Neuronal stem cell (in vitro differentiated cells): ENCODE measurements around the gene SLA2.

Experiments
- DNase-seq: peaks from one replicate; pipeline ENCODE4 v3.0.0-alpha.2; 2013; ENCODE audit warnings: low spot score
- H2AFZ ChIP-seq: one replicate; pipeline ENCODE4 v1.6.1; 2013; ENCODE audit warnings: mild to moderate bottlenecking, low read length, inconsistent platforms
- H2AK5ac ChIP-seq: 2 replicates; pipeline ENCODE4 v1.6.1; 2013; ENCODE audit warnings: low read depth, mild to moderate bottlenecking, inconsistent platforms, low read length, moderate library complexity, mixed read lengths
- H2BK120ac ChIP-seq: 2 replicates; pipeline ENCODE4 v1.6.1; 2013; ENCODE audit warnings: low read depth, mild to moderate bottlenecking, inconsistent platforms, low read length, moderate library complexity, mixed read lengths
- H2BK12ac ChIP-seq: one replicate; pipeline ENCODE4 v1.6.1; 2013; ENCODE audit warnings: low read length, inconsistent platforms
- H2BK15ac ChIP-seq: 2 replicates; pipeline ENCODE4 v1.6.1; 2013; ENCODE audit warnings: mild to moderate bottlenecking, low read length, inconsistent platforms, mixed read lengths
- H2BK5ac ChIP-seq: one replicate; pipeline ENCODE4 v1.6.1; 2013; ENCODE audit warnings: inconsistent platforms, mild to moderate bottlenecking, low read length, moderate library complexity
- H3K14ac ChIP-seq: one replicate; pipeline ENCODE4 v1.6.1; 2013; ENCODE audit warnings: low read length, inconsistent platforms
- H3K18ac ChIP-seq: 2 replicates; pipeline ENCODE4 v1.6.1; 2013; ENCODE audit warnings: low read length, inconsistent platforms
- H3K23ac ChIP-seq: 2 replicates; pipeline ENCODE4 v1.6.1; 2013; ENCODE audit warnings: low read depth, mild to moderate bottlenecking, mixed read lengths, low read length, inconsistent platforms; ENCODE audit not compliant: poor library complexity
- H3K27ac ChIP-seq: replicated peaks from 3 replicates; pipeline ENCODE4 v1.5.1; 2013; ENCODE audit warnings: low read length, inconsistent platforms
- H3K27me3 ChIP-seq, 3 experiments: 2 replicates each; pipeline ENCODE4 v1.6.1; 2013; ENCODE audit warnings: low read length in 3 of 3, mild to moderate bottlenecking in 2 of 3, inconsistent platforms in 1 of 3, low read depth in 1 of 3, mixed read lengths in 1 of 3, moderate library complexity in 1 of 3; ENCODE audit not compliant: control insufficient read depth in 3 of 3, insufficient read depth in 3 of 3
- H3K36me3 ChIP-seq, 2 donors: replicated peaks in 1 of 2; 2 replicates each; pipeline ENCODE4 v1.6.1; 2013; ENCODE audit warnings: low read length in 2 of 2; ENCODE audit not compliant: control insufficient read depth in 2 of 2, insufficient read depth in 2 of 2
- H3K4ac ChIP-seq: 2 replicates; pipeline ENCODE4 v1.6.1; 2013; ENCODE audit warnings: inconsistent platforms, mild to moderate bottlenecking, low read length, moderate library complexity
- H3K4me1 ChIP-seq, 2 donors: 1 replicate in 1 of 2; 2 replicates in 1 of 2; pipeline ENCODE4 v1.6.1; 2013; ENCODE audit warnings: low read length in 2 of 2, low read depth in 1 of 2; ENCODE audit not compliant: control insufficient read depth in 2 of 2, insufficient read depth in 1 of 2
- H3K4me2 ChIP-seq: one replicate; pipeline ENCODE4 v1.6.1; 2013; ENCODE audit warnings: mild to moderate bottlenecking, low read length, inconsistent platforms; ENCODE audit not compliant: insufficient read depth, poor library complexity, severe bottlenecking
- H3K4me3 ChIP-seq, 2 donors: 2 replicates each; pipeline ENCODE4 v1.5.1; 2013; ENCODE audit warnings: low read length in 2 of 2, mild to moderate bottlenecking in 2 of 2, inconsistent platforms in 1 of 2, moderate library complexity in 1 of 2
- H3K79me1 ChIP-seq: one replicate; pipeline ENCODE4 v1.6.1; 2013; ENCODE audit warnings: low read depth, mild to moderate bottlenecking, inconsistent platforms, low read length, moderate library complexity
- H3K9ac ChIP-seq: one replicate; pipeline ENCODE4 v1.6.1; 2013; ENCODE audit warnings: mild to moderate bottlenecking, low read depth, low read length, inconsistent platforms; ENCODE audit not compliant: poor library complexity
- H3K9me3 ChIP-seq, 2 donors: replicated peaks in 1 of 2; 2 replicates each; pipeline versions ENCODE3 to v1.6.1; 2013; ENCODE audit warnings: low read length in 2 of 2, mild to moderate bottlenecking in 2 of 2, inconsistent platforms in 1 of 2, low read depth in 1 of 2, mixed read lengths in 1 of 2, moderate library complexity in 1 of 2; ENCODE audit not compliant: control insufficient read depth in 2 of 2, insufficient read depth in 1 of 2
- H4K8ac ChIP-seq: one replicate; pipeline ENCODE4 v1.6.1; 2013; ENCODE audit warnings: low read depth, mild to moderate bottlenecking, inconsistent platforms, low read length, moderate library complexity
- H4K91ac ChIP-seq: one replicate; pipeline ENCODE4 v1.6.1; 2013; ENCODE audit warnings: low read length, low read depth, mild to moderate bottlenecking, inconsistent platforms; ENCODE audit not compliant: poor library complexity
- WGBS, 2 donors: extraction: QIAGEN DNeasy Blood & Tissue Kit; methylation state at CpG; one replicate each; pipeline ENCODE4 v1.1.7; 2013; ENCODE audit warnings: missing lambda C conversion rate in 2 of 2, mixed read lengths in 1 of 2; ENCODE audit not compliant: insufficient read length in 2 of 2, insufficient replicate concordance in 1 of 2; ENCODE audit errors: extremely low coverage in 2 of 2; 5-methylcytosine and 5-hydroxymethylcytosine counted together

Gene SLA2

GRCh38 chr20:36624068-36624943 is 21.7 kb downstream of the SLA2 start:
- H3K18ac ChIP-seq, result no peak overlapping the region
- no peak overlapping the region for H4K91ac ChIP-seq
- H2BK5ac ChIP-seq, result no peak overlapping the region
- no peak overlapping the region for H3K4me3 ChIP-seq
- peaks cover 0 to 5% of the 10 kb centered on the region in 2 donors for H3K4me1 ChIP-seq
- H3K27me3 ChIP-seq, result no peaks in the 10 kb centered on the region
- H3K4me2 ChIP-seq, result no peak overlapping the region
- no peaks in the 10 kb centered on the region for H3K79me1 ChIP-seq
- no CpG with 5 or more reads among the region's 14 CpGs for whole genome bisulfite sequencing, 2 donors
- peak overlapping the region; percentile 79 for H2AFZ ChIP-seq
- DNase-seq, result no peak
- no peak overlapping the region for H3K23ac ChIP-seq
- H3K9me3 ChIP-seq, result no peaks in the 10 kb centered on the region
- H2BK120ac ChIP-seq, result no peak overlapping the region
- no peak overlapping the region for H3K14ac ChIP-seq
- H2BK15ac ChIP-seq, result no peak overlapping the region
- H4K8ac ChIP-seq, result no peak overlapping the region
- no peak overlapping the region for H2AK5ac ChIP-seq
- H3K9ac ChIP-seq, result no peak overlapping the region
- H2BK12ac ChIP-seq, result no peak overlapping the region
- H3K27ac ChIP-seq, result no peak overlapping the region
- no peak overlapping the region for H3K4ac ChIP-seq
- H3K36me3 ChIP-seq, result no peaks in the 10 kb centered on the region

- no peak for DNase-seq
- no peak overlapping the region for H4K8ac ChIP-seq
- no peak overlapping the region for H3K23ac ChIP-seq
- H3K79me1 ChIP-seq, result no peaks in the 10 kb centered on the region
- no peak overlapping the region for H2BK15ac ChIP-seq
- H2AK5ac ChIP-seq, result no peak overlapping the region
- H2BK12ac ChIP-seq, result no peak overlapping the region
- no peak overlapping the region for H3K4me2 ChIP-seq
- H3K14ac ChIP-seq, result no peak overlapping the region
- H3K9ac ChIP-seq, result no peak overlapping the region
- H4K91ac ChIP-seq, result no peak overlapping the region
- H2BK120ac ChIP-seq, result no peak overlapping the region
- H3K4ac ChIP-seq, result no peak overlapping the region
- no peaks in the 10 kb centered on the region for H3K27me3 ChIP-seq
- H3K27ac ChIP-seq, result no peak overlapping the region
- no peaks in the 10 kb centered on the region for H3K36me3 ChIP-seq
- no peak overlapping the region for H2BK5ac ChIP-seq
- H2AFZ ChIP-seq, result peak overlapping the region; percentile 79
- H3K9me3 ChIP-seq, result no peaks in the 10 kb centered on the region
- H3K4me3 ChIP-seq, result no peak overlapping the region
- peaks cover 0 to 5% of the 10 kb centered on the region in 2 donors for H3K4me1 ChIP-seq
- no peak overlapping the region for H3K18ac ChIP-seq
- WGBS, 2 donors, result no CpG with 5 or more reads among the region's 2 CpGs
These were observed 22.6 kb downstream of the SLA2 start for GRCh38 chr20:36623444-36623843.

GRCh38 chr20:36620917-36621316 is 25.1 kb downstream of the SLA2 start:
- no peak overlapping the region for H3K4me2 ChIP-seq
- no peaks in the 10 kb centered on the region for H3K36me3 ChIP-seq
- H3K4me1 ChIP-seq, result peaks cover 0 to 5% of the 10 kb centered on the region in 2 donors
- H2AFZ ChIP-seq, result no peak overlapping the region
- no peak overlapping the region for H2BK5ac ChIP-seq
- no peak overlapping the region for H4K91ac ChIP-seq
- no peaks in the 10 kb centered on the region for H3K79me1 ChIP-seq
- no peaks in the 10 kb centered on the region for H3K9me3 ChIP-seq
- no peak overlapping the region for H2BK15ac ChIP-seq
- no peak overlapping the region for H3K4ac ChIP-seq
- H3K4me3 ChIP-seq, result no peak overlapping the region
- no peaks in the 10 kb centered on the region for H3K27me3 ChIP-seq
- H4K8ac ChIP-seq, result no peak overlapping the region
- no CpG with 5 or more reads among the region's 5 CpGs for WGBS, 2 donors
- H2BK120ac ChIP-seq, result no peak overlapping the region
- H2AK5ac ChIP-seq, result no peak overlapping the region
- no peak overlapping the region for H3K27ac ChIP-seq
- H3K23ac ChIP-seq, result no peak overlapping the region
- no peak overlapping the region for H3K9ac ChIP-seq
- no peak for DNase-seq
- no peak overlapping the region for H3K14ac ChIP-seq
- no peak overlapping the region for H3K18ac ChIP-seq
- H2BK12ac ChIP-seq, result no peak overlapping the region

- peak overlapping the region; percentile 53 for H3K4ac ChIP-seq
- H3K79me1 ChIP-seq, result peaks cover 2% of the 10 kb centered on the region
- no peak overlapping the region for H2BK120ac ChIP-seq
- H3K14ac ChIP-seq, result no peak overlapping the region
- no peak overlapping the region for H2BK5ac ChIP-seq
- no peak for DNase-seq
- no peaks in the 10 kb centered on the region for H3K4me1 ChIP-seq
- H4K91ac ChIP-seq, result no peak overlapping the region
- no peak overlapping the region for H3K18ac ChIP-seq
- no peak overlapping the region for H3K27ac ChIP-seq
- H3K9ac ChIP-seq, result peak overlapping the region; percentile 21
- peaks cover 35 to 51% of the 10 kb centered on the region in 2 donors for H3K36me3 ChIP-seq
- H3K9me3 ChIP-seq, result no peaks in the 10 kb centered on the region
- no CpG with 5 or more reads among the region's 14 CpGs for WGBS, 2 donors
- H4K8ac ChIP-seq, result peak overlapping the region; percentile 17
- no peak overlapping the region for H2BK12ac ChIP-seq
- H3K4me3 ChIP-seq, result no peak overlapping the region
- no peak overlapping the region for H2BK15ac ChIP-seq
- H3K4me2 ChIP-seq, result no peak overlapping the region
- H2AFZ ChIP-seq, result no peak overlapping the region
- H3K27me3 ChIP-seq, result no peaks in the 10 kb centered on the region
- H3K23ac ChIP-seq, result peak overlapping the region; percentile 81
- H2AK5ac ChIP-seq, result no peak overlapping the region
These were observed 31.0 kb downstream of the SLA2 start for GRCh38 chr20:36614781-36615557.
